HG03060 (cell line): ENCODE results near the gene PDZD8.

Experiments
- ATAC-seq: cut with Tn5 transposase; IDR thresholded peaks from one replicate; pipeline ENCODE4 v1.9.1; 2021; ENCODE audit warnings: low read depth, moderate number of reproducible peaks; ENCODE audit not compliant: unreplicated experiment

The PDZD8 gene

DNA sequence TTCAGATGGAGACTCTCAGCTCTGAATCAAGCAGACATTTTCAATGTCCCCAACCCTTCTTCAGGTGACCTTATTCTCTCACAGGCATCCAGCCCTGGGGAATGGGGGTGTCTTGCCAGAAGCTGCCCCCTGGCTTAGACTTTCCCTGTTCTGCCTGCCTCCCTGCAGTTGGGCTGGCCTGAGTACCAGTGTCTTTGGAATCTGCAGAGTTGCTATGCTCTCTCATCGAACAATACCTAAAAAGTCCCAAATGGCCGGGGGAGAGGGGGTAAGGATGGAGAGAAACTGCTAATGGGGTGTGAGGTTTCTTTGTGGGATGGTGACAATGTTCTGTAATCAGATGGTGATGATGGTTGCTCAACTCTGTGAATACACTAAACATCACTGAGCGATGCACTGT lies 113.7 kb downstream of the PDZD8 start:
- no peak for ATAC-seq

- no peak for ATAC-seq
Measured at GRCh38 chr10:117260084-117260483, 115.2 kb downstream of the PDZD8 start.

DNA sequence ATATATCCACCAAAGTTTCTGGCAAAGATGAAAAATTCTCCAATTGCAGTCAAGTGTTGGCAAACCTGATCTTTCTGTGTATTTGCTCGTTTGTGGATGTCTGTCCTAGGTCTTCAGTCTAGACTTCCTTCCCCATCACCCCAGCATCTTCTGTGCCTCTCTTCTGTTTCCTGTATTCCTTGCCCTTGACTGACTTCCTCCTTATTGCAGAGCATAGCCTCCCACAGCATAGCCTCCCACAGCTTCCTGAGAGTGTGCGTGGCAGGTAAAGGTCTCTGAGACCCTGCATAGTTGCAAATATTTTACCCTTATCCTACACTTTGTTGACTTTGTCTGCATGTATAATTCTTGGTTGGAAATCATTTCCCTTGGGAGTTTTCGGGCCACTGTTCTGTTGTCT lies 116.0 kb downstream of the PDZD8 start:
- no peak for ATAC-seq

DNA sequence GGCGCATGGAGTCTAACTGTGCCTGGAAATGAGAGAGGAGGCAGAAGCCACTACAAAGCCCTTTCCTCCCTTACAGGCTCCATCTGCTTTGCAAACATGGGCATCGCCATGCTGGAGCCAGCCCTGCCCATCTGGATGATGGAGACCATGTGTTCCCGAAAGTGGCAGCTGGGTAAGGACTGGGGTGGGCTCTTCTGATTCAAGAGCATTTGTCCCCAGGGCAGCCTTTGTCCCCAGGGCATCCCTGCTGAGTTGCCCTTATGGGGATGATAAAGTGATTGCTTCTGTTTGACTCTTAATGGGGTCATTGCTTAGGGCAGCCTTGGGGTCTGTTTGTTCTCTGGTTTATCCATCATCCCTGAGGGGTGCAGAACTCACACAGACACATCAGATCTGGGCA lies 117.5 kb downstream of the PDZD8 start:
- no peak for ATAC-seq

DNA sequence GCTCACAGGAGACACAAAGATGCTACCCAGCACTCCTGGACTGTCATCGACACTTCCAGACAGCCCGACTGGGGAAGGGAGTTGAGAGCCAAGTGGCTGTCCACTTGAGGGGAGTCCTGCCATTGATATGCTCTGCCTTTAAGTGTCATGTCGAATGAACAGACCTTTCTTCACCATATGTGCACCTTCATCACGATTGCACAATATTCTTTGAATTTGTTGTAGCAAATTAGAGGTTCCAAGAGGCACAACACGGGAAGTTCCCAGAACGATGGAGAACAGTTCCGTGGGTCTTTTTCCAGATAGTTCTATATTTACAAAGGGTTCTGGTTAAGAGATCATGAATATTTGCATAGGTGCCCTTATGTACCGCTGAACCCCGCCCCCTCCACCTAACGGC lies 118.3 kb downstream of the PDZD8 start:
- ATAC-seq, result no peak

- ATAC-seq, result no peak
Measured at GRCh38 chr10:117255835-117256460, 119.3 kb downstream of the PDZD8 start.

DNA sequence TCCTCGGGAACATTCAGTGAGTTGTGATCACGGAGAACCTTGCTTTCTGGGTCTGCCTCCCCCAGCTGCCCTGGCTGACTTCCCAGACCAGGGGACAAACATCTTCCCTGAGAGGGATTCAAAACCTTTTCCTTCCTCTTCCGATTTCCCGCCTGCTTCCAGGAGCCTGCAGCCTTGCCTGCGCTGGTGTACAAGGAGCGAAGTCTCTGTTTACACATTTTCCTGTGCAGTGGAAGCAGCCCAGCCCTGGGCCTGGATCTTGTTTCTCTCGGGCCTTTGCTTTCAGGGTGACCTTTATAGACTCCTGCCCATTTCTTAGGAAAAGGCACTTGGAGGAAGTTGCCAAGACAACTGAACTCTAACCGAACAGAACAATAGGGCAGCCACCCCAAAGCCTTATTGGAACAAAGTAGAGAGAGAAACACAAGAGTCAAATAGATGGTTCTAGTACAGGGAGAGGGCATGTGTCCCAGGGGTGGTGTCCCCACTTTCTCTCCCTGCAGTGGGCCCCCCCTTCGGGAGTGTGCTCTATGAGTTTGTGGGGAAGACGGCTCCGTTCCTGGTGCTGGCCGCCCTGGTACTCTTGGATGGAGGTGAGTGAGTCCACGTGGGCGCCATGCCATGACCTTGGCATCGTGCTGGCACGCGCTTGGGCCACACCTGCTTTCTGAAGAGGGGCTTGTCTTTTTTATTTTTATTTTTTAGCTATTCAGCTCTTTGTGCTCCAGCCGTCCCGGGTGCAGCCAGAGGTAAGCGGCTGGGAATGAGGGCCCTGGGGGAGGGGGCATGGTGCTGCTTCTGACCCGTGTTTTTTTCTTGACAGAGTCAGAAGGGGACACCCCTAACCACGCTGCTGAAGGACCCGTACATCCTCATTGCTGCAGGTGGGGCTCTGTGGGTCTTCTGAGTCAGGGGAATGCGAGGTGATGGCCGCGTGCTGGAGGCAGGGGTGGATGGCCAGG lies 120.2 kb downstream of the PDZD8 start:
- ATAC-seq, result no peak

DNA sequence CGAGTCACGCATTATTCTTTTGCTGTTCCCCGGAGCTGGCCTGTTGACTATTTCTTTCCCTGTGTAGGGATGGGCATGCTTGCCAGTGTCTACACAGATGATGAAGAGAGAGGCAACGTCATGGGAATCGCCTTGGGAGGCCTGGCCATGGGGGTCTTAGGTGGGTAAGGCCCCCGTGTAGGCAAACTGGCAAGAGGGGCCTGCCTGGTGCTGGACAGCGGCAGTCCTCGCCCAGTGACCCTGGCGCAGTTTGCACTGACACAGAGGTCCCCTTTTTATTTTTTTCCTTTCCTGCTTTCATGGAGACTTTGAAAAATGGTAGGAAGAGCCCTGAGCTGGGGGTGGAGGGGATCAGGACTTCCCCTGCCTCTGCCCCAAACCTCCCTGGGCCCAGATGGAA lies 120.9 kb downstream of the PDZD8 start:
- ATAC-seq, result no peak

DNA sequence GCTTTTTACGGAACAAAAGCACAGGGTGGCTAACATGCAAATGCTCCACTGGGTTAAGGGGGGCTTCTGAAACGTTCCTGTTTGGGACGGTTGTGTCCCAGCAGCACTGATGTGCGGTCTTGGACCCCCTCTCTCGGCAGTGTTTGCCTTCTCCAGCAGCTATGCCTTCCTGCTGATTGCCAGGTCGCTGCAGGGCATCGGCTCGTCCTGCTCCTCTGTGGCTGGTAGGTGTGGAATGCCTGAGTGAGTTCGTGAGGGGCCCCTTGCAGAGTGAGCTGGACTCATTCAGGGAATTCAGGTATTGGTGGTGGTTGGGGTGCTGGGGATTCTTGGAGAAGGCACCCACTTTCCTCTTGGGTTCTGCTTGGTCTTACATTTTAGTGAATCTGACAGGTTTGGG lies 121.3 kb downstream of the PDZD8 start:
- ATAC-seq, result no peak

GRCh38 chr10:117250411-117250810 lies 124.8 kb downstream of the PDZD8 start:
- ATAC-seq, result no peak

DNA sequence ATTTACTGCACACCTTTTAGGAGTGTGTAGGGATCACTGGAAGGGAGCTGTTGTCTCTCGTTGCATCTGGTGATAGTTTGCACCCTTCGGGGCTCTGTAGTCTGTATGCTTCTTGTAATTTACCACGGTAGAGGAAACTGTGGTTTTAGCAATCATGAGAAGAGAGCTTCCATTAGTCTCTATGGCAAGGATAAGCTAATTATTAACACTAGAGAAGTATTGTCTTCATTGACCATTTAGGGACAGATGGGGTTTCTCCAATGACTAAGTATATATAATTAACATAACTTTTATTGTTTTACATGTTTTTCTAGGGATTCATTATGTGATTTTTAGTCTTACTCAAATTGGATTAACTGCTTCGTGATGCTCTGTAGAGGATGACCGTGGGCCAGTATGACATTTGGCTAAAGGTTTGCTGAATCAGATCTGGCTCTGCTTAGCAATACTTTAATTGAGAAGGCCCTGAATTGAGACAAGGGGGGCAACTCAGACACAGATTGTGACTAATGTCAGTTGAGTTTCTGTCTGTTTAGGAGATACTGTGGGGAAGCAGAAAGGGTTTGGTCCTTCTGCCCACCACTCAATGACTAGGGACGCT lies 125.6 kb downstream of the PDZD8 start:
- peak; percentile 73 for ATAC-seq

- no peak for ATAC-seq
Measured at GRCh38 chr10:117248750-117249465, 126.3 kb downstream of the PDZD8 start.

GRCh38 chr10:117246997-117247671 lies 128.1 kb downstream of the PDZD8 start:
- no peak for ATAC-seq

- ATAC-seq, result no peak
Measured at GRCh38 chr10:117242463-117242832, 132.8 kb downstream of the PDZD8 start.

DNA sequence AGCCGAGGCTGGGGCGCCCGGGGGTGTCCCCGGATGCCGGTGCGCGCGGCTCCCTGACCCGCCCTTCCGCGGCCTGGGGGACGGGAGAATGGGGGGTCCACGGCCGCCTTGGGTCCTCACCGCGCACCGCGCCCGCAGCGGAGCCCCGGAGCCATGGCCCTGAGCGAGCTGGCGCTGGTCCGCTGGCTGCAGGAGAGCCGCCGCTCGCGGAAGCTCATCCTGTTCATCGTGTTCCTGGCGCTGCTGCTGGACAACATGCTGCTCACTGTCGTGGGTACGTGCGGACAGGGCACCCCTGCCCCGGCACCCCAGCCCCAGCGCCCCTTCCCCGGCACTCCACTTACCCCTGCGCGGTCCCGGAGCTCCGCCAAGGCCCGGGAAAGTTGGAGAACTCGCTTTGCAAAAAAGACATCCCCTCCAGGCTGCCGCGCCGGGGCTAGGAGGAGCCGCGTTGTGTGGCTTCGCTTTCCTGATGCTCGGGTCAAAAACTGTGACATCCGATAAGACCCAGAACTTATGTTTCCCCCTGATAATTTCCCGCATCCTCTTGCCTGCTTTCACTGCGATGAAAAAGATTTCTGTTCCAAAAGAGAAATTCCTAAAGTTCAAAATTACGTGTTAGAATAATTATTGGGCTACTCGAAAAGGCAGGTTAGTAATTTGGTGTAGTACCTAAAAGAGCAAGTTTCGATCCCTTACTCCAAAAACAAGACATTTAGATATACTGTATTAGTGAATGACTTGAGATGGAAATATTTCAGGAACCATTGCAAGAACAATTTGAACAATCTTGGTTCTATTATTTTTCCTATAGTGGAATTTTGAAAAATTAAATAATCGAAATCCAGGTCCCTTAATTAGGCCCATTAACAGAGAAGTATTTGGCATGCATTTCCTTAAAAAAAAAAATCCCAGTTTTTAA lies 133.4 kb downstream of the PDZD8 start:
- no peak for ATAC-seq

GRCh38 chr10:117240621-117241529 lies 134.4 kb downstream of the PDZD8 start, which contains the start of gene SLC18A2:
TSS of gene SLC18A2 (plus strand) at chr10:117241114. CDS start at chr10:117241694, 580 bp downstream.
- ATAC-seq, result no peak

DNA sequence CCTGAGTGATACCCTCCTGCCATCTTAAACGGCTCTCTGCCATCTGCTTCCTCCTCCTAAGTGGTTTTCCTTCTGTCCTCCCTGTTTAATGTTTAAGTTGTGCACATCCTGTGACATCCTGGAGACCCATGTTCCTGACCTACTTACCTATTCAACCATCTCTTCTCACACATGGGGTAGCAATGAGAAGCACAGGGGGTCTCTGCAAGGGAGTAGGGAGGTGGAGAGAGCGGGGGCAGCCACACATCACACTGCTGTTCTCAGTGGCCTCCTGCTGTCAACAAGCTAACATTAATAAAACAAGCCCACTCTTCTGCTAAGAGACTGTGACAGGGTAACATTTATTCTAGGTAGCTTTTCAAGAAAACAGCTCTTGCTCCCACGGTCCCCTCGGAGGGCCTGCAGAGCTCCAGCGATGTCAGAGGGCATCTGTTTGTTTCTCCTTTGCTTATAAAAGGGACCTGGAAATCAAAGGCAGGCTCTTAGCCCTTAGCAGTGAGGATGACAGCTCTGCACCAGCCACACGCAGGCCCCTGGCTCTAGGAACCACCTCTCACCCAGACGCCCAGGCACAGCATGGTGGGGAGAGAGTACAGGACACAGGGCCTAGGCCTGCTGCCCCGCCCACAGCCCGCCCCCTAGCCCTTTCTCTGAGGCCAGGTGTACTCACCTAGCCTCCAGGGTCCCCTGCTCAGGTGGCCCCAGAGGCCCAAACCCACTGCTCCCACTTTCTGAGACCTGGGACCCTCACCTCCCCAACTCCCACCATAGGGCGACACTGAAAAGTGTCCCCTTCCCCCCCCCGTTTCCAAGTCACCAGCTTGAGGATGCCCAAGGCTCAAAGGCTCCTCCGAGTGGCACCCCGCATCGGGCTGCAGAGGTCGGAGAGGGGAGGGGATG lies 135.3 kb downstream of the PDZD8 start:
- ATAC-seq, result no peak
